NCI-H510A treated with DMSO at 0.1 percent for 48 hours (cell line): ENCODE measurements around the gene USP5.

Experiments used
- DNase-seq: peaks from one replicate; lab custom pipeline; 2025; lab: John Stamatoyannopoulos, UW

Gene USP5

GRCh38 chr12:6826125-6826733 lies 25.7 kb upstream of the USP5 start:
- no peak for DNase-seq

- no peak for DNase-seq
Observed at GRCh38 chr12:6826734-6827436, 25.1 kb upstream of the USP5 start.

GRCh38 chr12:6827437-6827911 lies 24.5 kb upstream of the USP5 start:
- DNase-seq, result peak; percentile 38

- DNase-seq, result peak; percentile 23
Observed at GRCh38 chr12:6827982-6828780, 23.8 kb upstream of the USP5 start, which contains the start of gene P3H3. TSS of gene P3H3 (plus strand) at chr12:6828407. CDS start at chr12:6828441, 34 bp downstream.

GRCh38 chr12:6828781-6829535 lies 23.0 kb upstream of the USP5 start:
- no peak for DNase-seq

GRCh38 chr12:6829536-6830220 lies 22.3 kb upstream of the USP5 start:
- no peak for DNase-seq

GRCh38 chr12:6830286-6830890 lies 21.6 kb upstream of the USP5 start:
- DNase-seq, result no peak

- DNase-seq, result no peak
Observed at GRCh38 chr12:6830999-6831398, 21.0 kb upstream of the USP5 start.

GRCh38 chr12:6831450-6831995 lies 20.4 kb upstream of the USP5 start:
- DNase-seq, result no peak

GRCh38 chr12:6832125-6832524 lies 19.8 kb upstream of the USP5 start:
- DNase-seq, result no peak

- no peak for DNase-seq
Observed at GRCh38 chr12:6833189-6833890, 18.6 kb upstream of the USP5 start.

- no peak for DNase-seq
Observed at GRCh38 chr12:6834254-6834653, 17.7 kb upstream of the USP5 start.

- DNase-seq, result no peak
Observed at GRCh38 chr12:6834873-6835272, 17.1 kb upstream of the USP5 start.

GRCh38 chr12:6836851-6837250 lies 15.1 kb upstream of the USP5 start:
- DNase-seq, result no peak

GRCh38 chr12:6837370-6838060 lies 14.4 kb upstream of the USP5 start:
- no peak for DNase-seq

GRCh38 chr12:6838854-6839253 lies 13.1 kb upstream of the USP5 start:
- DNase-seq, result no peak

GRCh38 chr12:6839482-6840201 lies 12.3 kb upstream of the USP5 start:
- peak; percentile 30 for DNase-seq

- DNase-seq, result no peak
Observed at GRCh38 chr12:6840330-6840729, 11.6 kb upstream of the USP5 start.
